Panc1 (cell line): ENCODE results near the gene GJB3. TPM values are rescaled to one million over a fixed set of nuclear protein-coding genes. Genes with fewer than 3 reads are reported as not detected.

Source experiments
- ATAC-seq: fragments of 200-7000 bp; cut with Tn5 transposase; 2 replicates; pipeline ENCODE4 v1.9.1; 2020; ENCODE audit warnings: mild to moderate bottlenecking, moderate library complexity
- BruUV-seq: library from RNA; stranded (reverse); fragments of 400-500 nt; replicated peaks from 2 replicates; lab custom pipeline; 2021; lab: Mats Ljungman, UMichigan
- CTCF ChIA-PET: fragments of 300-600 bp; sonication (Branson Sonifier 250); formaldehyde crosslinking; loops from one replicate; lab custom pipeline; 2022; ENCODE audit warnings: antibody characterized with exemption; lab: Charles Lee
- POLR2A ChIA-PET: fragments of 300-600 bp; sonication (Branson Sonifier 250); formaldehyde crosslinking; loops from one replicate; lab custom pipeline; 2022; ENCODE audit warnings: antibody characterized with exemption; lab: Charles Lee
- DNase-seq: peaks from one replicate; pipeline ENCODE4 v3.0.0-alpha.2; 2010; ENCODE audit warnings: low read depth, low spot score
- H3K27ac ChIP-seq: 2 replicates; pipeline ENCODE4 v1.5.1; 2011; ENCODE audit warnings: mild to moderate bottlenecking, low read length, inconsistent platforms
- H3K27me3 ChIP-seq: fragments of 200-500 bp; sonication (Bioruptor generic); 2 replicates; pipeline ENCODE4 v1.6.0; 2014; ENCODE audit warnings: low read length, inconsistent platforms; ENCODE audit not compliant: control insufficient read depth, insufficient read depth
- H3K36me3 ChIP-seq: fragments of 200-500 bp; sonication (Bioruptor generic); 2 replicates; pipeline ENCODE4 v1.5.1; 2014; ENCODE audit warnings: inconsistent platforms, mild to moderate bottlenecking, low read length, moderate library complexity; ENCODE audit not compliant: control insufficient read depth, insufficient read depth
- H3K4me1 ChIP-seq: 2 replicates; pipeline ENCODE4 v1.5.1; 2011; ENCODE audit warnings: inconsistent platforms, mild to moderate bottlenecking, low read length, moderate library complexity; ENCODE audit not compliant: control insufficient read depth, insufficient read depth
- H3K4me3 ChIP-seq, 2 experiments: 2 replicates each; pipeline ENCODE4 v1.5.1; 2011 to 2012; ENCODE audit warnings: low read depth in 2 of 2, low read length in 2 of 2, mild to moderate bottlenecking in 2 of 2, inconsistent platforms in 1 of 2, moderate library complexity in 1 of 2
- H3K9me3 ChIP-seq: fragments of 200-500 bp; sonication (Bioruptor generic); 2 replicates; pipeline ENCODE4 v1.5.1; 2014; ENCODE audit warnings: low read depth, mild to moderate bottlenecking, inconsistent platforms, low read length, moderate library complexity; ENCODE audit not compliant: control insufficient read depth, insufficient read depth
- CTCF ChIP-seq: fragments of 450-650 bp; IDR thresholded peaks from 2 replicates; pipeline ENCODE4 v1.5.1; 2017; ENCODE audit warnings: mild to moderate bottlenecking
- POLR2AphosphoS5 ChIP-seq: IDR thresholded peaks from 2 replicates; pipeline ENCODE4 v1.6.1; 2012; ENCODE audit warnings: mild to moderate bottlenecking, low read depth, low read length, moderate library complexity
- REST ChIP-seq, 2 experiments: IDR thresholded peaks; 2 replicates each; pipeline ENCODE4 v1.6.1; 2011 to 2012; ENCODE audit warnings: low read depth in 2 of 2, control low read depth in 1 of 2, low read length in 1 of 2, mild to moderate bottlenecking in 1 of 2, moderate library complexity in 1 of 2; ENCODE audit not compliant: insufficient read depth in 1 of 2
- SIN3A ChIP-seq: IDR thresholded peaks from 2 replicates; pipeline ENCODE4 v1.6.1; 2012; ENCODE audit warnings: low read depth, mild to moderate bottlenecking, low read length, moderate library complexity, borderline replicate concordance; ENCODE audit not compliant: insufficient read depth
- TCF7L2 ChIP-seq: IDR thresholded peaks from 2 replicates; pipeline ENCODE4 v1.6.1; 2011; ENCODE audit warnings: mild to moderate bottlenecking, low read depth, low read length, inconsistent platforms
- in situ Hi-C: cut with HindIII; loops from 2 replicates; pipeline ENCODE4 v1.10.0; 2016; ENCODE audit warnings: low sequenced_read_pairs, low pct_unique_long_range_greater_than_20kb
- intact Hi-C: fragments of 100-400 bp; cut with micrococcal nuclease; formaldehyde crosslinking; loops from one replicate; pipeline ENCODE4 v1.10.0; 2022; ENCODE audit not compliant: unreplicated experiment
- total RNA-seq: library from RNA; stranded (reverse); gene quantifications from one replicate; pipeline ENCODE4 v1.2.1, GENCODE V29; 2021; ENCODE audit not compliant: unreplicated experiment

Gene GJB3
- total RNA-seq, 1 experiment from 2014 or later: 0.15 TPM

DNA sequence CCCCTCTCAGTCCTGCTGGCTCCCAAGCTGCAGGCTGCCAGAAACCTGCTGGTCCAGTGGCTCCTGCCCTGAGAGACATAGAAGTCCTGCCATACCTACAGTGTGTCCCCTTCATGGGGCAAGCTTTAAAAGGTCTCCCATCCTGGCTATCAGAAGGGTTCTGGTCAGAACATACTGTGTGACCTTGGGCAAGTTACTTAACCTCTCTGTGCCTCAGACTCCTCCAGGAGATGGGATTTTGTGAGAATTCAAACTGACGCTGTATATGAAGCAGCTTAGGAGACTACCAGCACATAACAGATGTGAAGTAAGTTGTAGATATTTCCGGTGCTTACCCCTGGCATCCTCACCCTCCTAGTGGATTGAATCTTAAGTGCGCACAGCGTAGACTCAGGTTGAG is 34.9 kb upstream of the GJB3 start:
- in situ Hi-C loops (no loop called here), intact Hi-C loops (loop anchor here (10.0 kb wide), 3 partner anchors 281 to 1011 kb away; no protein-coding TSS in a partner anchor)
- no TSS peak for BruUV-seq
- H3K4me3 ChIP-seq: no peak overlapping the region
- ATAC-seq (no peak), DNase-seq (no peak)
- ChIA-PET POLR2A (no interaction called here), CTCF (no interaction called here)
- H3K4me1 ChIP-seq: no peaks in the 10 kb centered on the region
- H3K36me3 ChIP-seq: no peaks in the 10 kb centered on the region
- TF ChIP-seq POLR2AphosphoS5: no peak
- no peak for TF ChIP-seq CTCF
- TF ChIP-seq SIN3A: no peak
- TF ChIP-seq TCF7L2: no peak
- no peak for TF ChIP-seq REST (IDR thresholded peaks at IDR 0.05; ENCODE audit: insufficient read depth in 1 of 2, low read depth in 2 of 2, low read length in 1 of 2)
- H3K27ac ChIP-seq: no peak overlapping the region
- no peaks in the 10 kb centered on the region for H3K9me3 ChIP-seq
- H3K27me3 ChIP-seq: no peaks in the 10 kb centered on the region

GRCh38 chr1:34746785-34747637 is 34.0 kb upstream of the GJB3 start:
- Histone ChIP-seq H3K27ac (no peak overlapping the region), H3K4me1 (no peaks in the 10 kb centered on the region), H3K9me3 (no peaks in the 10 kb centered on the region), H3K27me3 (no peaks in the 10 kb centered on the region), H3K4me3 (no peak overlapping the region), H3K36me3 (no peaks in the 10 kb centered on the region)
- BruUV-seq: no TSS peak
- in situ Hi-C loops: no loop called here
- ATAC-seq: no peak
- POLR2A ChIA-PET: no interaction called here
- intact Hi-C loops: loop anchor here (10.0 kb wide), 3 partner anchors 282 to 1012 kb away; no protein-coding TSS in a partner anchor
- CTCF ChIA-PET: no interaction called here
- TF ChIP-seq REST (IDR thresholded peaks at IDR 0.05; ENCODE audit: insufficient read depth in 1 of 2, low read depth in 2 of 2, low read length in 1 of 2) (no peak), SIN3A (no peak), POLR2AphosphoS5 (no peak), TCF7L2 (no peak), CTCF (no peak)
- no peak for DNase-seq
